ENCODE results near the gene CPM. TPM values are rescaled to one million over a fixed set of nuclear protein-coding genes. Genes with fewer than 3 reads are reported as not detected.

CPM gene
- total and polyA plus RNA-seq, 2 of the 4 experiments (the other 2 are of a cell fraction) = 2.0 to 8.8 TPM

DNA sequence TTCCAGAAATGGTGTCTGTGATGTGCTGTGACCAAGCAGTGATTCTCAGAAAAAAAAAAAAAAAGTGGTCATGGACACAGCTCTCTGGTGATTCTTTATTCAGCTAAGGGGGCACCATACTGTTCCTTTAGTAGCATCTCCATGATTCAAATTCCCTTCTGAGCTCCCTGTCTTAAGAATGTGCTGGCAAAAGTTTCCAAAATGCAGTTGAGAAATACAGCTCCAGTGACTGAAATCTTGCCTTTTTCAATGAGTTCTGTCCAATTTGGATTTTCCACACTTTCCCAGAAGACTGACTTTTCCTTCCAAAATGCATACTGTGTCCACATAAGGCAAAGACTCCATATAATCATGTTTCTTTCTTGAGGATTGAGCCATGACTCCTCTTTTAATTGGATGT is 24.3 kb upstream of the CPM start:
- H3K4me3 ChIP-seq (ENCODE audit: insufficient read depth, low read depth, low read length) = no peak overlapping the region
- H3K79me1 ChIP-seq (ENCODE audit: low read depth in 1 of 2, low read length in 2 of 2) = no peaks in the 10 kb centered on the region
- H3K56ac ChIP-seq (ENCODE audit: extremely low read depth, insufficient read depth, low read length) = no peak overlapping the region
- POLR2A ChIA-PET (ENCODE audit: unreplicated experiment) = no interaction called here
- no peak overlapping the region for H4K8ac ChIP-seq (ENCODE audit: low read depth in 2 of 2, low read length in 2 of 2)
- no peak for DNase-seq
- H3K23ac ChIP-seq (ENCODE audit: low read depth, low read length) = no peak overlapping the region
- H4K20me1 ChIP-seq (ENCODE audit: insufficient read depth, low read length) = no peaks in the 10 kb centered on the region
- ATAC-seq (ENCODE audit: low read depth) = no peak
- no peak overlapping the region for H2AFZ ChIP-seq (replicated peaks; ENCODE audit: low read length, poor library complexity)
- no peak overlapping the region for H2AK5ac ChIP-seq (ENCODE audit: low read depth, low read length)
- no peak for TF ChIP-seq RFX5 (IDR thresholded peaks at IDR 0.05; ENCODE audit: low read depth, low read length)
- TF ChIP-seq RAD21 (IDR thresholded peaks at IDR 0.05; ENCODE audit: low read length) = no peak
- TF ChIP-seq CEBPB (IDR thresholded peaks at IDR 0.05; ENCODE audit: low read depth, low read length) = no peak
- TF ChIP-seq RCOR1 (IDR thresholded peaks at IDR 0.05; ENCODE audit: insufficient replicate concordance, low read length) = no peak
- TF ChIP-seq, protein P1, sequence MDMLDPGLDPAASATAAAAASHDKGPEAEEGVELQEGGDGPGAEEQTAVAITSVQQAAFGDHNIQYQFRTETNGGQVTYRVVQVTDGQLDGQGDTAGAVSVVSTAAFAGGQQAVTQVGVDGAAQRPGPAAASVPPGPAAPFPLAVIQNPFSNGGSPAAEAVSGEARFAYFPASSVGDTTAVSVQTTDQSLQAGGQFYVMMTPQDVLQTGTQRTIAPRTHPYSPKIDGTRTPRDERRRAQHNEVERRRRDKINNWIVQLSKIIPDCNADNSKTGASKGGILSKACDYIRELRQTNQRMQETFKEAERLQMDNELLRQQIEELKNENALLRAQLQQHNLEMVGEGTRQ (IDR thresholded peaks at IDR 0.05; ENCODE audit: low read depth, low read length) = no peak
- TF ChIP-seq, protein P2, sequence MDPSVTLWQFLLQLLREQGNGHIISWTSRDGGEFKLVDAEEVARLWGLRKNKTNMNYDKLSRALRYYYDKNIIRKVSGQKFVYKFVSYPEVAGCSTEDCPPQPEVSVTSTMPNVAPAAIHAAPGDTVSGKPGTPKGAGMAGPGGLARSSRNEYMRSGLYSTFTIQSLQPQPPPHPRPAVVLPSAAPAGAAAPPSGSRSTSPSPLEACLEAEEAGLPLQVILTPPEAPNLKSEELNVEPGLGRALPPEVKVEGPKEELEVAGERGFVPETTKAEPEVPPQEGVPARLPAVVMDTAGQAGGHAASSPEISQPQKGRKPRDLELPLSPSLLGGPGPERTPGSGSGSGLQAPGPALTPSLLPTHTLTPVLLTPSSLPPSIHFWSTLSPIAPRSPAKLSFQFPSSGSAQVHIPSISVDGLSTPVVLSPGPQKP (IDR thresholded peaks at IDR 0.05; ENCODE audit: borderline replicate concordance, low read depth, low read length) = no peak
- TF ChIP-seq CHD1 (IDR thresholded peaks at IDR 0.05; ENCODE audit: low read depth, low read length) = no peak
- no peak for TF ChIP-seq SMC3 (IDR thresholded peaks at IDR 0.05; ENCODE audit: low read depth, low read length)
- no peak for TF ChIP-seq NFE2L2 (IDR thresholded peaks at IDR 0.05; ENCODE audit: low read depth, low read length)
- TF ChIP-seq, protein P3, sequence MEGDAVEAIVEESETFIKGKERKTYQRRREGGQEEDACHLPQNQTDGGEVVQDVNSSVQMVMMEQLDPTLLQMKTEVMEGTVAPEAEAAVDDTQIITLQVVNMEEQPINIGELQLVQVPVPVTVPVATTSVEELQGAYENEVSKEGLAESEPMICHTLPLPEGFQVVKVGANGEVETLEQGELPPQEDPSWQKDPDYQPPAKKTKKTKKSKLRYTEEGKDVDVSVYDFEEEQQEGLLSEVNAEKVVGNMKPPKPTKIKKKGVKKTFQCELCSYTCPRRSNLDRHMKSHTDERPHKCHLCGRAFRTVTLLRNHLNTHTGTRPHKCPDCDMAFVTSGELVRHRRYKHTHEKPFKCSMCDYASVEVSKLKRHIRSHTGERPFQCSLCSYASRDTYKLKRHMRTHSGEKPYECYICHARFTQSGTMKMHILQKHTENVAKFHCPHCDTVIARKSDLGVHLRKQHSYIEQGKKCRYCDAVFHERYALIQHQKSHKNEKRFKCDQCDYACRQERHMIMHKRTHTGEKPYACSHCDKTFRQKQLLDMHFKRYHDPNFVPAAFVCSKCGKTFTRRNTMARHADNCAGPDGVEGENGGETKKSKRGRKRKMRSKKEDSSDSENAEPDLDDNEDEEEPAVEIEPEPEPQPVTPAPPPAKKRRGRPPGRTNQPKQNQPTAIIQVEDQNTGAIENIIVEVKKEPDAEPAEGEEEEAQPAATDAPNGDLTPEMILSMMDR (conservative IDR thresholded peaks at IDR 0.05; ENCODE audit: low read depth, low read length) = no peak
- TF ChIP-seq FOS (IDR thresholded peaks at IDR 0.05; ENCODE audit: low read depth, low read length) = no peak
- no peak for TF ChIP-seq MAZ (IDR thresholded peaks at IDR 0.05; ENCODE audit: borderline replicate concordance, low read depth, low read length)
- no peak for TF ChIP-seq BHLHE40 (IDR thresholded peaks at IDR 0.05; ENCODE audit: low read depth, low read length)
- TF ChIP-seq MXI1 (IDR thresholded peaks at IDR 0.05; ENCODE audit: borderline replicate concordance, low read depth, low read length) = no peak
- TF ChIP-seq POLR2A (IDR thresholded peaks at IDR 0.05; ENCODE audit: low read depth, low read length) = no peak
- no peak for TF ChIP-seq MAFK (IDR thresholded peaks at IDR 0.05; ENCODE audit: low read depth, low read length)
- CTCF ChIA-PET = interaction anchor here (0.7 kb wide), 1 partner anchor 93 kb away, joined by 7 read pairs; no protein-coding TSS in a partner anchor
- no peak overlapping the region for H4K91ac ChIP-seq (ENCODE audit: insufficient read depth, low read depth, low read length)
- no peak overlapping the region for H3K14ac ChIP-seq (replicated peaks; ENCODE audit: low read depth, low read length)
- H3K4me1 ChIP-seq (ENCODE audit: control insufficient read depth, insufficient read depth, low read length) = peaks cover 16% of the 10 kb centered on the region
- no peaks in the 10 kb centered on the region for H3K27me3 ChIP-seq (ENCODE audit: control insufficient read depth, insufficient read depth, low read length)
- no peak overlapping the region for H3K9ac ChIP-seq (ENCODE audit: low read depth, low read length)
- dilution Hi-C loops (cut with HindIII; ENCODE audit: low sequenced_read_pairs, unreplicated experiment) (no loop called here), intact Hi-C loops (cut with micrococcal nuclease) (no loop called here), in situ Hi-C loops (cut with MboI; ENCODE audit: low sequenced_read_pairs) (no loop called here)
- no peak overlapping the region for H2BK5ac ChIP-seq (ENCODE audit: low read depth, low read length, poor library complexity, severe bottlenecking)
- H3K4ac ChIP-seq (ENCODE audit: low read depth, low read length) = no peak overlapping the region
- H2BK120ac ChIP-seq (ENCODE audit: low read depth, low read length) = no peak overlapping the region
- H2AK9ac ChIP-seq (replicated peaks; ENCODE audit: low read depth, low read length, poor library complexity) = no peak overlapping the region
- no TSS peak for BruUV-seq (replicated peaks)
- no peak overlapping the region for H2BK15ac ChIP-seq (ENCODE audit: low read depth, low read length)
- H3K18ac ChIP-seq (ENCODE audit: low read depth, low read length) = no peak overlapping the region
- peaks cover 10% of the 10 kb centered on the region for H3K9me1 ChIP-seq (ENCODE audit: insufficient read depth, low read length)
- H2BK20ac ChIP-seq (ENCODE audit: low read depth, low read length) = no peak overlapping the region
- no peaks in the 10 kb centered on the region for H3K9me3 ChIP-seq (ENCODE audit: control insufficient read depth, insufficient read depth, low read length)
- H3K27ac ChIP-seq (ENCODE audit: insufficient read depth, low read length) = no peak overlapping the region
- H3K36me3 ChIP-seq (ENCODE audit: control insufficient read depth, insufficient read depth, low read length) = no peaks in the 10 kb centered on the region
- no peak overlapping the region for H3K4me2 ChIP-seq (ENCODE audit: low read depth, low read length)
- no peak overlapping the region for H4K5ac ChIP-seq (ENCODE audit: low read depth, low read length)
